Loucy (cell line): ENCODE measurements around the gene FNDC11.

Experiments
- CTCF ChIP-seq: fragments of 200-600 bp; sonication (generic); conservative IDR thresholded peaks from 2 replicates; pipeline ENCODE4 v1.5.1; 2014; ENCODE audit warnings: mild to moderate bottlenecking, antibody characterized with exemption, low read length
- EZH2phosphoT487 ChIP-seq: fragments of 200-600 bp; IDR thresholded peaks from 2 replicates; pipeline ENCODE4 v1.6.1; 2018; ENCODE audit warnings: antibody characterized with exemption, mild to moderate bottlenecking, moderate library complexity, borderline replicate concordance

GRCh38 chr20:63572071-63572787, 18.3 kb downstream of the FNDC11 start:
- TF ChIP-seq CTCF (no peak), EZH2phosphoT487 (no peak)
